Activated naive CD4-positive, alpha-beta T cell treated with anti-CD3 and anti-CD28 coated beads for 36 hours (primary cell): ENCODE results near the gene EPHA10. TPM values are rescaled to one million over a fixed set of nuclear protein-coding genes. Genes with fewer than 3 reads are reported as not detected.
"Not testable (repeated sequence)": the region's sequence is repeated elsewhere in the genome, so short reads cannot be mapped to it uniquely, and the experiment has no call there.

Experiments
- CTCF ChIA-PET: fragments of 350-600 bp; sonication (Branson Sonifier 250); formaldehyde crosslinking; loops from one replicate; lab custom pipeline; 2021; ENCODE audit warnings: antibody characterized with exemption; lab: Charles Lee
- DNase-seq: peaks from one replicate; pipeline ENCODE4 v3.0.0-alpha.2; 2020
- H3K27ac Mint-ChIP-seq: one replicate; pipeline ENCODE4 v1.8.0; 2021; ENCODE audit warnings: mild to moderate bottlenecking, mixed read lengths
- H3K27me3 Mint-ChIP-seq: one replicate; pipeline ENCODE4 v1.8.0; 2021; ENCODE audit warnings: low read depth, mixed read lengths
- H3K36me3 Mint-ChIP-seq: one replicate; pipeline ENCODE4 v1.8.0; 2021; ENCODE audit warnings: low read depth, mixed read lengths
- H3K4me1 Mint-ChIP-seq: one replicate; pipeline ENCODE4 v1.8.0; 2021; ENCODE audit warnings: low read depth, mixed read lengths
- H3K4me3 Mint-ChIP-seq: one replicate; pipeline ENCODE4 v1.8.0; 2021; ENCODE audit warnings: mild to moderate bottlenecking, moderate library complexity, mixed read lengths
- H3K9me3 Mint-ChIP-seq: one replicate; pipeline ENCODE4 v1.8.0; 2021; ENCODE audit warnings: mixed read lengths
- intact Hi-C: fragments of 100-400 bp; cut with micrococcal nuclease; formaldehyde crosslinking; loops from one replicate; pipeline ENCODE4 v1.15.1; 2023
- total RNA-seq, 2 experiments: library from RNA; stranded (reverse); gene quantifications; one replicate each; pipeline ENCODE4 v1.2.3, GENCODE V29; 2021

The EPHA10 gene
- total RNA-seq, 2 experiments from 2014 or later = 0.33 TPM; not detected in 1

DNA sequence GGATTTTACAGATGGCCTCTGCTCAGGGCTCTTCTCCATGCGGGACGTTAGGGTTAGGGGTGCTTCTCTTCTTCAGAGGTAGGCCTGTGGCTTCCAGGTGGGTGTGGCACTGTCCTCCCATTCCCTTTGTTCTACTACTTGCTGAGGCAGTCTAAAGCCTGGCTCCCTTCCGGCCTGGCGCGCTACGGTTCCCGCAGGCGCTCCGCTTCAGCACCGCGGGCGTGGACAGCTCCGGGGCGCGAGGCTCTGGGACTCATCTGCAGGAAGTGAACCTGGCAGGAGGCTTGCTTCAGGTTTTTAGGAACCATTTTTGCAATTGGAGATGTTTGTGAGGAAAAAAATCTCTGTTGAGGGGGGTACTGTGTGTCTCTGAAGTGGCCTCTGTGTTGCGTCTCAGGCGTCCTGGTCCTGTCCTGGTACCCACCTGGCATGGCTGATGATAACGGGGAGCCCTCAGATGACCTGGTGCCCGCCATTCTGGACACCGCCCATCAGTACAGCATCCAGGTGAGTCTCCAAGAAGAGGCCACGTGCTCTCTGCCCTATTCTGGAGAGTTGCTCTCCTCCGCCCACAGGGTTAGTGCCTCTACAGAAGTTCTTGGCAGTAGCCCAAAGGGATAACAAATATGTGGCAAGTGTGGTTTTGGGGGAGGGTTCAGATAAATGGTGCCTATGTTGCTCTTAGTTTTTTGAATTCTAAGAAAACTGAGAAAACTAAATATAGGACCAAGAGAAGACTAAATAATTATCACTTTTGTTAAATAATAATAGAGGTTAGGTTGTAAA is 30.6 kb upstream of the EPHA10 start:
- Mint-ChIP-seq H3K36me3 (peaks cover 3% of the 10 kb centered on the region), H3K27me3 (peaks cover 33% of the 10 kb centered on the region), H3K9me3 (no peaks in the 10 kb centered on the region), H3K27ac (no peak overlapping the region), H3K4me1 (peaks cover 11% of the 10 kb centered on the region), H3K4me3 (peak overlapping the region; percentile 64)
- intact Hi-C loops = loop anchor here (2.0 kb wide), 1 partner anchor 31 kb away; the partner anchor contains the start of gene EPHA10
- CTCF ChIA-PET = interaction anchor here (1.0 kb wide), 1 partner anchor 113 kb away, joined by 3 read pairs; no protein-coding TSS in a partner anchor
- peak; percentile 67 for DNase-seq

DNA sequence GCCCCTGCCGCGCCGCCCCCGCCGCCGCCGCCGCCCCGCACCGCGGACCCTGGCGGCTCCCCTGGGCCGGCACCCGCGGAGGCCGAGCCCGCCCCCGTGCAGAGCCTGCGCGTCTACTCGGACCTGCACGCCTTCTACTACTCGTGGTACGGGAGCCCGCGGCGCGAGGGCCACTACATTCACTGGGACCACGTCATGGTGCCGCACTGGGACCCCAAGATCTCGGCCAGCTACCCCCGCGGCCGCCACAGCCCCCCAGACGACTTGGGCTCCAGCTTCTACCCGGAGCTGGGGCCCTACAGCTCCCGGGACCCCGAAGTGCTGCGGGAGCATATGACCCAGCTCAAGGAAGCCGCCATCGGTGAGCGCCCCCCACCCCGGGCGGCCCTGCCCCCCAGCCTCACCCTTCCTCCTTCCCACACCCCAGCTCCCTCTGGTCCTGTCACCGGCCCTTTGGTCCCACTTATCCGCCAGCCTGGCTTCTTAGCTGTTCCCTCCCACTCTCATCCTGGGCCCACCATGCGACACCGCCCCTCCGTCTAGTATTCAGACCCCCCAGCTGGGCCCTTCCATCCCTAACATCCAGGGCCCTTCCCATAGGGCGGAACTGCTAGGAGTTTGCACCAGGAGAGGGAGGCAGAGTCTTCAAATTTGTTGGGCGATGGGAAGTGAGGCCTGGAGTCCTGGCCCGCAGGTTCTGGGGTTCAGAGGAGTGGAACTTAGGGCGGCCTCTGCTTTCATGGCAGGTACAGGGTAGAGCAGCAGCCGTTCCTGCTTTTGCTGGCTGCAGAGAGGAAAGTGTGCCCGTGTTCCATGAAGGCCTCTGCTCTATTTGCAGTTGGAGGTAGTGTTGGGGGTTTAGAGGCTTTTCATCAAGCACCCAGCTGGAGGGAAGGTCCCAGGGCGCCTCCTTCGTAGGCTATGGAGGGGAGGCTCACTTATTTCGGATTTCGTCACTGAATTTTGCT is 29.7 kb upstream of the EPHA10 start:
- intact Hi-C loops = loop anchor here (2.0 kb wide), 1 partner anchor 30 kb away; the partner anchor contains the start of gene EPHA10
- H3K4me1 Mint-ChIP-seq = peaks cover 11% of the 10 kb centered on the region
- H3K27ac Mint-ChIP-seq = no peak overlapping the region
- CTCF ChIA-PET = interaction anchor here (1.0 kb wide), 1 partner anchor 321 kb away, joined by 4 read pairs; the partner anchor contains the start of gene ZC3H12A
- H3K9me3 Mint-ChIP-seq = no peaks in the 10 kb centered on the region
- peak overlapping the region; percentile 64 for H3K4me3 Mint-ChIP-seq
- peaks cover 35% of the 10 kb centered on the region for H3K27me3 Mint-ChIP-seq
- DNase-seq = no peak
- peaks cover 2% of the 10 kb centered on the region for H3K36me3 Mint-ChIP-seq

DNA sequence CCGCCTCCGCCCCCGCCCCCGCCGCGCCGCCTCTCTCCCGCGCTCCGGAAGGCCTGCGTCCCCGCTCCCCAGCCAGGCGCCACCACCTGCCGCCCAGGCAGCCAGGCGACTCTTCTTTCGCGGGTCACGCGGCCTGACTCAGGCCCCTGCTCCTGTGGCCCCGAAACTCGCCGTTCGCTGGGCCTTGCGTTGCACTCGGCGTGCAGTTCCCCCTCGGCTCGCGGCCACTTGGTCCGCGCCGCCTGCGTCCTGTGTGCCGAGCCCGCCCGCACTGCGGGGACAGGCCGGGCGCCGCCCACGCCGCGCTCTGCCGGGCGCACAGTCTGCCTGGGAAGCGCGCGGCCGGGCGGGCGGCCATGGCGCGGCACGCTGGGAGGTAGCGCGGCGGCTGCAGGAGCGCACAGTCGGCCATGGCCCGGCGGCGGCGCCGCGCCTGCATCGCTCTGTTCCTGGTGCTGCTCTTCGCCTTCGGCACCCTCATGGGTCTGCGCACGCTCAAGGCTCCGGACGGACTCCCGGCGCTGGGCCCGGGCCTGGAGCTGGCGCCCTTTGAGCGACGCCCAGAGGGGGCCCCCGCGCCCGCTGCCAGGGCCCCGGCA is 29.0 kb upstream of the EPHA10 start, which contains the start of gene MANEAL:
TSS of gene MANEAL (plus strand) at position 75 of the 599 bp plus-strand sequence. CDS start at position 411, 336 bp downstream.
- peak; percentile 17 for DNase-seq
- Mint-ChIP-seq H3K9me3 (no peaks in the 10 kb centered on the region), H3K4me3 (peak within 1 kb of the TSS; percentile 64), H3K36me3 (no peaks in the 10 kb centered on the region), H3K27me3 (peaks cover 35% of the 10 kb centered on the region), H3K4me1 (peaks cover 11% of the 10 kb centered on the region), H3K27ac (no peak within 1 kb of the TSS)
- CTCF ChIA-PET = interaction anchor here (1.0 kb wide), 1 partner anchor 320 kb away, joined by 4 read pairs; the partner anchor contains the start of gene ZC3H12A
- intact Hi-C loops = loop anchor here (2.0 kb wide), 1 partner anchor 29 kb away; the partner anchor contains the start of gene EPHA10

DNA sequence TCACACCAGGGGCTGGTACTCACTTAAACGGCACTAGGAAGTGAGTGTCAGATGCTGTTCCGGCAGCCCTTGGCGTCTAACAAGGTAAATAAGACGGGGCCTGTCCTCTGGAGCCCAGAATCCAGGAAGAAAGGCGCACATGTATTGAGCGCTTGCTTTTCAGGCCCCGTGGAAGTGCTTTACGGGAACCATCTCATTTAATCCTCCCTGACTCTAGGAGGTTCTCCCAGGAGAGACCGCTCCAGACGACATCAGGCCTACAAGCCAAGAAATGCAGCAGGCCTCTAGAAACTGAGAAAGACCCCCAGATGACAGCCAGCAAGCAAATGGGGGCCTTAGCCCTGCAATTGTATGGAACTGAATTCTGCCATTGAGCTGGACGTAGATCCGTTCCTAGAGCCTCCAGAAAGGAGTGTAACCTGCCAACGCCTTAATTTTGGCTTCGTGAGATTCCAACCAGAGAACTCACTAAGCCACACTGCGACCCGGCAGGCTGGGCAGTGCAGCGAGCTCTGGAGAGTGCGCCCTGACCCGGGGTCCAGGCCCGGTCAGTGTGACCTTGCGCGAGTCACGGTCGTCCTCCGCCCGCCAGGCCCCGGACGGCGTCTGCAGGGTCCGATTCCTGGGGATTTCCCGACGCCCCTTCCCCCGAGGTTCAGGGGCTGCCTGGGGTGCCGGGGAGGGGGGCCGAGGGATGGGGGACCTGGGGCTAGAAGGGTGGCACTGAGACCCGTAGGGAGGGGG is 28.2 kb upstream of the EPHA10 start:
- no peaks in the 10 kb centered on the region for H3K9me3 Mint-ChIP-seq
- no peak overlapping the region for H3K27ac Mint-ChIP-seq
- CTCF ChIA-PET = no interaction called here
- H3K36me3 Mint-ChIP-seq = no peaks in the 10 kb centered on the region
- no peak for DNase-seq
- H3K4me3 Mint-ChIP-seq = peak overlapping the region; percentile 1
- peaks cover 37% of the 10 kb centered on the region for H3K27me3 Mint-ChIP-seq
- intact Hi-C loops = no loop called here
- peaks cover 11% of the 10 kb centered on the region for H3K4me1 Mint-ChIP-seq

DNA sequence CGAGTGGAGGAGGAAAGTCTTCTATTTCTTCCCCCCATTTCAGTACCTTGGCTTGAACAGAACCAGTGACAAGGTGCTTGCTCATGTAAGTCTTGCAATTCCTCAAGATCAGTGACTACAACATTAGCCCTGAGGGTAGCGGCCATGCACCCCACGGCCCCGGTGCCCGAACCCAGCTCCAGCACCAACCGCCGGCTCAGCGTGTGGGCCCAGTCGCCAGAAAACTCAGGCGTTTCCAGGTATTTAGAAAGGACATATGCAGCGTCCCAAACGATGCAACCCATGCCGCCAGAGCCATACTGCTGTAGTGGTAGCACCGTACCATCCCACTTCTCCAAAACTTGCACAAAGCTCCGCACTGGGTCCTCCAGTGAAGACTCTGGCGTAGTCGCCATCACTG is 17.6 kb upstream of the EPHA10 start:
- no peaks in the 10 kb centered on the region for H3K9me3 Mint-ChIP-seq
- H3K4me1 Mint-ChIP-seq = peaks cover under 1% of the 10 kb centered on the region
- H3K27ac Mint-ChIP-seq = no peak overlapping the region
- no peak overlapping the region for H3K4me3 Mint-ChIP-seq
- peaks cover 10% of the 10 kb centered on the region for H3K27me3 Mint-ChIP-seq
- DNase-seq = no peak
- H3K36me3 Mint-ChIP-seq = no peaks in the 10 kb centered on the region
- intact Hi-C loops = no loop called here
- CTCF ChIA-PET = interaction anchor here (0.6 kb wide), 1 partner anchor 126 kb away, joined by 4 read pairs; no protein-coding TSS in a partner anchor

DNA sequence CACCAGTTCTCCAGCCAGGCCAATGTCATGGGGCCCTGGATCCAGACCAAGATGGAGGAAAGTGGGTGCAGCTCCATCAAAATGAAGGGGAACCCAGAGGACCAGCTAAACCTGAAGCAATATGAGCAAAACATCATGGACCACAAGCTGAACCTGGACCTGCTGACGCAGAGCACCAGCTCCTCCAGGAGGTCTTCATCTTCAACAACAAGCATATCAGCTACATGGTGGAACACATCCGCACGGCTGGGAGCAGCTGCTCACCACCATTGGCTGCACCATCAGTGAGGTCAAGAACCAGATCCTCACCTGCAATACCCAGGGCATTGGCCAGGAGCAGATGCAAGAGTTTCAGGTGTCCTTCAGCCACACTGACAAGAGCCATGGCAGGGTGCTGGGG is 13.7 kb upstream of the EPHA10 start:
- no peaks in the 10 kb centered on the region for H3K36me3 Mint-ChIP-seq
- H3K4me1 Mint-ChIP-seq = peaks cover 11% of the 10 kb centered on the region
- CTCF ChIA-PET = interaction anchor here (1.0 kb wide), 1 partner anchor 10 kb away, joined by 3 read pairs; no protein-coding TSS in a partner anchor
- intact Hi-C loops = no loop called here
- no peaks in the 10 kb centered on the region for H3K9me3 Mint-ChIP-seq
- H3K27me3 Mint-ChIP-seq = peaks cover 4% of the 10 kb centered on the region
- no peak overlapping the region for H3K27ac Mint-ChIP-seq
- H3K4me3 Mint-ChIP-seq = no peak overlapping the region
- DNase-seq = no peak

DNA sequence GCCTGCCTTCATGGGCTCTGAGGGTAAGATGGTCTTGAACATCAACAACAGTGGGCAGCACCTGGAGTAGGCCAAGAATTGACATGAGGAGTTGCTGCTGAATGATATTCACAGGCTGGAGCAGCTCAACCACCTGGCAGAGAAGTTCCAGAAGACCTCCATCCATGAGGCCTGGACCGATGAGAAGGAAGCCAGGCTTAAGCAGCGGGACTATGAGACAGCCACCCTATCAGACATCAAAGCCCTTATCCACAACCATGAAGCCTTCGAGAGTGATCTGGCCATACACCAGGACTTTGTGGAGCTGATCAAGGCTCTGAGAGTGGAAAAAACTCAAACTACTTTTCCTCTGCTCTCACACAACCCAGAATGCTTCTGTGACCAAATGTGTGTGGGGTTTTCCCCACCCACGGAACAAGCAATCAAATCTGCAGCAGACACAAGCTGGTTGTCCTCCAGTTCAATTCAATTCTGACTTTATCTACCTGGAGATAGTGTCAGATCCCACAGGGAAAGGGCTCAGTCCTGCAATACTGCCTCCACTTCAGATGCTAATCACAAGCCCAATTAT is 12.1 kb upstream of the EPHA10 start:
- intact Hi-C loops = no loop called here
- CTCF ChIA-PET = interaction anchor here (0.8 kb wide), 1 partner anchor 1042 kb away, joined by 3 read pairs; no protein-coding TSS in a partner anchor
- no peak overlapping the region for H3K27ac Mint-ChIP-seq
- no peak overlapping the region for H3K4me3 Mint-ChIP-seq
- peaks cover 7% of the 10 kb centered on the region for H3K27me3 Mint-ChIP-seq
- H3K4me1 Mint-ChIP-seq = peaks cover 11% of the 10 kb centered on the region
- peak; percentile 35 for DNase-seq
- H3K9me3 Mint-ChIP-seq = no peaks in the 10 kb centered on the region
- H3K36me3 Mint-ChIP-seq = no peaks in the 10 kb centered on the region

DNA sequence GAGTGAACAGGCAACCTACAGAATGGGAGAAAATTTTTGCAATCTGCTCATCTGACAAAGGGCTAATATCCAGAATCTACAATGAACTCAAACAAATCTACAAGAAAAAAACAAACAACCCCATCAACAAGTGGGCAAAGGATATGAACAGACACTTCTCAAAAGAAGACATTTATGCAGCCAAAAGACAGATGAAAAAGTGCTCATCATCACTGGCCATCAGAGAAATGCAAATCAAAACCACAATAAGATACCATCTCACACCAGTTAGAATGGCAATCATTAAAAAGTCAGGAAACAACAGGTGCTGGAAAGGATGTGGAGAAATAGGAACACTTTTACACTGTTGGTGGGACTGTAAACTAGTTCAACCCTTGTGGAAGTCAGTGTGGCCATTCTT is 6.5 kb upstream of the EPHA10 start:
- intact Hi-C loops, H3K27ac Mint-ChIP-seq, DNase-seq, H3K36me3 Mint-ChIP-seq, CTCF ChIA-PET, H3K4me1 Mint-ChIP-seq, H3K4me3 Mint-ChIP-seq, H3K9me3 Mint-ChIP-seq: not testable (repeated sequence)
- H3K27me3 Mint-ChIP-seq = peaks cover 33% of the 10 kb centered on the region

DNA sequence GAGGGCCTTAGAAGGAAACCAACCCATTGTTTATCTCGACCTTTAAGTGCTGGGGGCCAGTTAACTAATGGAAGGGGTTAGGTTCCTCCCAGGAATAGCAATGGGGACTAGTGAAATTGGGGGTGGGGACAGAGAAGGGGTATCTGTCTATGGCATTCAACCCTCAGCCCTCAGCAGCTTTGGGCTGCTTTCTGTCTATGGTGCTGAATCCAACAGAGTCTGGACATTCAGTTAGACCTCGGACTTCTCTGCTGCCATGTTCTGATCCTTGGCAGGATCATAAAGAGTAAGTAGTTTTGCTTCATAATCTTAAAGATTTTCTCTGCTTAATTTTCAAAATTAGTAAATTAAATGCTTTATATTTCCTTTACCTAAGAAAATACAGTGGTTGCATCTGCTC is 2.6 kb upstream of the EPHA10 start:
- Mint-ChIP-seq H3K27me3 (peaks cover 63% of the 10 kb centered on the region), H3K27ac (no peak overlapping the region), H3K4me3 (no peak overlapping the region), H3K36me3 (no peaks in the 10 kb centered on the region), H3K9me3 (no peaks in the 10 kb centered on the region), H3K4me1 (peaks cover 23% of the 10 kb centered on the region)
- CTCF ChIA-PET = no interaction called here
- DNase-seq = no peak
- intact Hi-C loops = loop anchor here (2.0 kb wide), 1 partner anchor 75 kb away; the partner anchor contains the start of gene CDCA8

DNA sequence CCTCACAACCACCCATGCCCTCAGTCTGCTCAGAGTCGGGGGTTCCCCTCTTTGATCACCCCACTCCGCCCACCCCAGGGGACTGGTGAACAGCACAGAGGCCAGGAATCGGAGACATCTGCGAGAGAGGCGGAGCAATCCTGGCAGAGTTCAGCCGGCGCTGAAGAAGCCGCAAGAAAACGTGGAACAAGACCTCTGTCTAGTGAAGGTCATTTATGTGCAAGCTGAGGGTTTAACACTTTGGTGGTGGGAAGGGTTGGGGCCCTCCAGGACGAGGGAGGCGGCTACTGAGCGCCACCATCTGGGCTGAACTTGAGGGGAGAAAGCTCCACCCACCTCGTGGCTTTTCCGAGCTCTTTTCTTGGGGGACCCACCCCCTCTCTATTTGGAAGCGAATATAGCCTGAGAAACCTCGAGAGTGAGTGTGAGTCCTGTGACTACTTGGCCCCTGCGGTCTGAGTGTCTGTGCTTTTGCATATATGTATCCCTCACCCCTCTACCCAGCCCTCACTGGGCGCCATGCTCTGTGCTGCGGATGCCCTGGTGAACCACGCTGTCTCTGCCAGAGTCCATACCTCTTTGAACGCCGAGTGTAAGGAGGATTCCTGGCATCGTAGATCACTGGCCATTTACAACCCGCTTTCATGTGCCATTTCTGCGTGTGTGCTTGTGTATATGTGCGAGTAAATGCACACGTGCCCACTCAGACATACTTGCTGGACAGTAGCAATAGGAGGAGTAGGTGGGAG is 1.2 kb upstream of the EPHA10 start:
- intact Hi-C loops = loop anchor here (2.0 kb wide), 2 partner anchors 29 to 73 kb away; partner anchors contain the start of gene CDCA8
- Mint-ChIP-seq H3K4me3 (peak overlapping the region; percentile 39), H3K36me3 (no peaks in the 10 kb centered on the region), H3K27ac (no peak overlapping the region), H3K4me1 (peaks cover 23% of the 10 kb centered on the region), H3K9me3 (no peaks in the 10 kb centered on the region), H3K27me3 (peaks cover 72% of the 10 kb centered on the region)
- peak; percentile 38 for DNase-seq
- CTCF ChIA-PET = interaction anchor here (0.6 kb wide), 1 partner anchor 156 kb away, joined by 3 read pairs; no protein-coding TSS in a partner anchor
